K562 (cell line): ENCODE data around the gene GOLT1A. TPM values are rescaled to one million over a fixed set of nuclear protein-coding genes. Genes with fewer than 3 reads are reported as not detected.

Source experiments
- ASH1L ChIP-seq: fragments of 450-650 bp; IDR thresholded peaks from 2 replicates; pipeline ENCODE4 v1.6.1; 2018; ENCODE audit warnings: borderline replicate concordance, mild to moderate bottlenecking, low read depth; ENCODE audit not compliant: partially characterized antibody
- BRD9 ChIP-seq: fragments of 450-650 bp; IDR thresholded peaks from 2 replicates; pipeline ENCODE4 v1.6.1; 2018; ENCODE audit warnings: low read depth; ENCODE audit not compliant: partially characterized antibody
- CBX1 ChIP-seq: sonication (generic); IDR thresholded peaks from 2 replicates; pipeline ENCODE4 v1.6.1; 2016; ENCODE audit warnings: antibody characterized with exemption, low read depth, mild to moderate bottlenecking
- DMBX1 ChIP-seq: fragments of 250-450 bp; sonication (Bioruptor Pico); IDR thresholded peaks from 2 replicates; pipeline ENCODE4 v1.8.0; 2022; ENCODE audit warnings: inconsistent platforms, mild to moderate bottlenecking, moderate library complexity, borderline replicate concordance
- ILF3 ChIP-seq: fragments of 450-650 bp; IDR thresholded peaks from 2 replicates; pipeline ENCODE4 v1.6.1; 2018; ENCODE audit warnings: antibody characterized with exemption, mild to moderate bottlenecking, moderate library complexity, borderline replicate concordance
- MECOM ChIP-seq: fragments of 250-450 bp; sonication (Bioruptor Pico); IDR thresholded peaks from 2 replicates; pipeline ENCODE4 v1.8.0; 2022; ENCODE audit warnings: inconsistent platforms
- RBM22 ChIP-seq: fragments of 200-400 bp; formaldehyde crosslinking; IDR thresholded peaks from 2 replicates; pipeline ENCODE4 v1.6.1; 2018; ENCODE audit warnings: low read length, low read depth; ENCODE audit not compliant: poor library complexity, severe bottlenecking
- SMARCB1 ChIP-seq: IDR thresholded peaks from 2 replicates; pipeline ENCODE4 v1.6.1; 2011; ENCODE audit warnings: improper control_type of control experiment, low read depth; ENCODE audit not compliant: insufficient read length
- SREBF2 ChIP-seq: sonication (generic); formaldehyde crosslinking; IDR thresholded peaks from 2 replicates; pipeline ENCODE4 v1.4.0; 2020; ENCODE audit warnings: mild to moderate bottlenecking, missing genetic modification reagents
- ZNF197 ChIP-seq: fragments of 200-800 bp; sonication (Bioruptor generic); IDR thresholded peaks from 2 replicates; pipeline ENCODE4 v1.6.1; 2016; ENCODE audit warnings: low read depth, missing genetic modification characterization, missing compliant biosample characterization
- ZNF445 ChIP-seq: fragments of 250-450 bp; sonication (Bioruptor Pico); IDR thresholded peaks from 2 replicates; pipeline ENCODE4 v1.4.0; 2020; ENCODE audit warnings: low read depth, mild to moderate bottlenecking, moderate library complexity
- ZNF592 ChIP-seq: fragments of 450-650 bp; IDR thresholded peaks from 2 replicates; pipeline ENCODE4 v1.6.1; 2017; ENCODE audit warnings: antibody characterized with exemption, mild to moderate bottlenecking
- ZNF695 ChIP-seq: fragments of 450-650 bp; formaldehyde crosslinking; IDR thresholded peaks from 2 replicates; pipeline ENCODE4 v1.4.0; 2020; ENCODE audit warnings: mild to moderate bottlenecking, moderate library complexity
- ZNF707 ChIP-seq: fragments of 250-450 bp; sonication (Bioruptor Pico); conservative IDR thresholded peaks from 2 replicates; pipeline ENCODE4 v1.8.0; 2022; ENCODE audit warnings: inconsistent platforms, mild to moderate bottlenecking, moderate library complexity
- polyA plus RNA-seq, 8 experiments: library from polyadenylated mRNA; depleted of rRNA in 4 of 8; stranded (reverse) in 5 of 8; unstranded in 3 of 8; fragments of >200 nt; fragmentation: Nextera tagmentation in 2 of 8; fragmentation: Illumina TruSeq in 1 of 8; extraction: Ambion mirVana in 2 of 8; extraction: Trizol in 1 of 8; gene quantifications; 2 replicates each; pipeline versions ENCODE4 v1.2.1 to v1.2.3, GENCODE V29; 2011 to 2014; ENCODE audit warnings: inconsistent platforms in 1 of 8, missing spikeins in 1 of 8
- total RNA-seq, 7 experiments: library from RNA; depleted of rRNA in 6 of 7; stranded (reverse); fragments of >200 nt in 6 of 7; fragmentation: Illumina TruSeq in 2 of 7; extraction: Trizol in 2 of 7; gene quantifications; 2 replicates each; pipeline versions ENCODE4 v1.2.1 to v1.2.3, GENCODE V29; 2011 to 2021; ENCODE audit warnings: low replicate concordance in 1 of 7

Gene GOLT1A
- total and polyA plus RNA-seq, 9 of the 15 experiments (the other 6 are each of a cell fraction or from before 2014, with no cell fraction given), result not detected

DNA sequence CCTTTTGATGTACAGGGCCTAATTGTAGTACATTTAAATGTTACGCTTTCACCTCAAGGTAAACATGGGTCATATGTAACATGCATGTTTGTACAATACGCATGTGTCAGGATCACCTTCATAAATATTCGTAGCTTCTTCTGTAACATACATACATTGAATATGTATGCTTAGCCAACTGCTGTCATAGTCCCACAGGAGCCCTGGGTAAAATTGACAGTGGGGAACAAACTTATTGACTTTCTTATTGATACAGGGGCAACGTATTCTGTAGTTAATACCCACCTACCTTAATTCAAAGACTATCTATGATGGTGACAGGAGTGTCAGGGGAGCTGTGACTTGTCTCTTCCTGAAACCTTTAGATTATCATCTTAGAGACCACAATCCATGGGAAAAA lies 43.9 kb downstream of the GOLT1A start (continued):
- TF ChIP-seq ZNF707 (CRISPR knock-in tag), result no peak
- TF ChIP-seq MECOM (CRISPR knock-in tag), result no peak
- no peak for TF ChIP-seq SREBF2
- TF ChIP-seq CBX1, result 0 out of 2 replicates have a peak, but pooled peaks have one; percentile 45
- no peak for TF ChIP-seq RBM22
- TF ChIP-seq SMARCB1, result no peak
- no peak for TF ChIP-seq BRD9
- TF ChIP-seq ZNF445 (CRISPR knock-in tag), result peak; percentile 68; the same call in 1 of the 2 replicates
- no peak for TF ChIP-seq ZNF592
- no peak for TF ChIP-seq ILF3
- no peak for TF ChIP-seq ASH1L
- TF ChIP-seq DMBX1 (CRISPR knock-in tag), result no peak
- no peak for TF ChIP-seq ZNF695
- no peak for TF ChIP-seq ZNF197 (CRISPR knock-in tag)
